CD4-positive, alpha-beta T cell treated with Interleukin-17A for 4 hours (primary cell): ENCODE results near the gene LMAN1L.

Experiments
- DNase-seq: peaks from one replicate; pipeline ENCODE4 v3.0.0-alpha.2; 2020; ENCODE audit warnings: mixed read lengths

Gene LMAN1L

DNA sequence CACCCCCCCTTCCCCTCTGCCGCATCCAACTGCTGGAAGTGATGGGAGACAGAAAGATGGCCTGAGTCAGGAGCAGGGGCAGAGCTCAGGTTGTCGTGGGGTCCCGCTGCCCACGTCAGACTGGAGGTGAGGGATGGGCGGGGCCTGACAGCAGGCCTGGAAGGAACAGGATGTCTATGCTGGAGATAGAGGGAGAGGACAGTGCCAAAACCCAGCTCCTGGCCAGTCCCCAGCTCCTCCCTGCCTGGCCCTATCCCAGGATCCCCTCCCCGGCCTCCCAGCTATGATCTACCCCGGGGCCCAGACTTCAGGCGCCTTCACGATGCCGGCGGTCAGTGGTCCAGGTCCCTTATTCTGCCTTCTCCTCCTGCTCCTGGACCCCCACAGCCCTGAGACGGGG lies at the start of gene LMAN1L:
LMAN1L (plus strand) TSS at position 303 of the 400 bp plus-strand sequence; CDS start at position 323, 20 bp downstream.
- DNase-seq: no peak

- no peak for DNase-seq
Measured at GRCh38 chr15:74763416-74763815, 49.2 kb upstream of the LMAN1L start.

- DNase-seq: no peak
Measured at GRCh38 chr15:74767167-74768098, 45.2 kb upstream of the LMAN1L start.

DNA sequence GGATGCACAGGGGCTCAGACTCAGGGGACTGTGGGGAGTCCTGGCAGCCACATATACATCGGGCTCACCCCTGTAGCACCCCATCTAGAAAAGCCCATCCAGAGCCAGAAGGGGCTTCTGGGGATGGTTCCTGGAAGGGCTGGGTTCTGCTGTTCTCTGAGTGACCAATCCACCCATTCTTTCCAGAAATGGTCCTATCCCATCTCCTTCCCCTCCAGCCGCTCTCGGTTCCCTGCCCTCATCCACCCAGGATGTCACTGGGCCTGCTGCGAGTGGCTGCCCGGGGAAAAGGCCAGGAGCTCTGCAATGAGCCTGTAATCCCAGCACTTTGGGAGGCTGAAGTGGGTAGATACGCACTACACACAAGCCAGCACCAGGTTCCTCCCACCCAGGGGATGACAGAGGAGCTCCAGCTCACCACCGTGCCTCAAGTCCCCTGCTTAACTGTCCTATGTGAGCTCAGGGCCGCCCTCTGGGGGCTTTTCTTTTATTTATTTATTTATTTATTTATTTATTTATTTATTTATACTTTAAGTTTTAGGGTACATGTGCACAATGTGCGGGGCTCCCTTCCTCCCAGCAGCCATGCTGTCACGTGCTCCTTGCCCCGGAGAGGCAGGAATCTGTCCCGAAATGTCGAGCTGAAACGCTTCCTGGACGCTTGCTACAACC lies 44.4 kb upstream of the LMAN1L start:
- DNase-seq: no peak

GRCh38 chr15:74768771-74769342 lies 43.8 kb upstream of the LMAN1L start:
- DNase-seq: peak; percentile 77

DNA sequence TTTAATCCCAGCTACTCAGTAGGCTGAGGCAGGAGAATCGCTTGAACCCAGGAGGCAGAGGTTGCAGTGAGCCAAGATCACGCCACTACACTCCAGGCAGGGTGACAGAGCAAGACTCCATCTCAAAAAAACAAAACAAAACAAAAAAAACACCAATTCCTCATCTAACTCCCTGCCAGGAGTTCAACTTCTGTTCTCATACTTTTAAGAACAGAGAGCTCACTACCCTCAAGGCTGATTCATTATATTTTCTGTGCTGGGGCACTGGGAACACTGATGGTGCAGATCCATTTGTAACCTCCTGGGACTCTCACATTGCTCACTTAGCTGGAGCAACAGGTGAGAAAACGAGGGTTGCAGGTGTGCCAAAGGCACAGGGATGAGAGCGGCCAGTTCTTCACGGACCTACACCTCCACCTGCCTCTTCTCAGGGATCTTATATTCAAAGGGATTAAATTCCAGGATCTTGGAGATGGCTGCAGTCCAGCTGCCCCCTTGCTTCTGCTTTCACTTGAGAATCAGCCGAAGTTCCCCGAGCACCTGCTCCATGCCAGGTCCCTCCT lies 43.1 kb upstream of the LMAN1L start:
- DNase-seq: no peak

DNA sequence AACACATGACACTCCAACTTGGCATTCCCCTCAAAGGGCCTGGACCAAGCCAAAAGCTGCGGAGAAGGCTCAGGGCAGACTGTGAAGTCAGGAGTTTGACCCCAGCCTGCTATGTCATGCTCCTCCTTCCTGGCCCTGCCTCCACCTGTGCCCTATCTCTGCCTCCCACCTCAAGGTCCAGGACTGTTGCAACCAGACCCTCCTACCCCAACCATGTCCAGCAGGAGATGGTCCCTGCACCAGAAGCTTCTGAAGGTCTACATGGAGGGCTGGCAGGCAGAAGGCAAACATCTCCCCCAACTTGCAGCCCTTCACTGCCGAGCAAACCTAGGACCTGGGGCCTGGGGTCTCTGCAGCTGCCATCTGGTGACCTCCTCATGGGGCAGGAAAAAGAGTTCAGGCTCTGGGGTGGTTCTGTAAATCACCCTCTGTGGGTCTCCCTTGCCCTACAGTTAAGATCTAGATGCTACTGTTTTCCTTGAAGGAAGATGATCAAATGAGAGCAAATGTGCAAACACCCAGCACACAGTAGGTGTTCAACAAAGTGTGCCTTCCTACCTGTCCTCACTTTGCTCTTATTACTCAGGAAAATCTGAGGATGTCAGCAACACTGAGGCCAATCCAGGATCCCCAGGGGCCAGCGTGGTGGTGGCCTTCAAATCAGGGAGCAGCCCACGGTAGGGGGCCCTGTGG lies 42.3 kb upstream of the LMAN1L start:
- no peak for DNase-seq

DNA sequence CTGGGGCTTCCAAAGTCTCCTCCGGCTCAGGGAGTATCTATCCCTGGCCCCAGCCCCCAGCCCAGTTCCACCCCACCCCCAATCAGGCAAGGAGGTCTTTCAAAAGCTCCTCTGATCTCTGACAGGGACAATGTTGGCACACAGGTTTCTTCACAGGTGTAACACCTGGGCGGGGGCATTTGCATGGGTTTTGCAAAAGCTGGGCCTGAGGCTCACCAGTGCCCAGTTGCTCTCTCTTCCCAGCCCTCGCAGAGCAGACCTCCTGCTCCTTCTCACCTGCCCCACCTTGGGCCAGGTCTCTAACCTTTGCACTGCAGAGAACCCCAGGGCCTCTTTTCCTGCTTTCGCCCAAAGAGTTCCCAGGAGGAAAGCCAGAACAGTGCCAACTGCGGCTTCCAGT lies 39.3 kb upstream of the LMAN1L start:
- DNase-seq: no peak

- no peak for DNase-seq
Measured at GRCh38 chr15:74773731-74774252, 38.8 kb upstream of the LMAN1L start.

- no peak for DNase-seq
Measured at GRCh38 chr15:74775132-74775562, 37.5 kb upstream of the LMAN1L start.

GRCh38 chr15:74775894-74776293 lies 36.7 kb upstream of the LMAN1L start:
- no peak for DNase-seq

DNA sequence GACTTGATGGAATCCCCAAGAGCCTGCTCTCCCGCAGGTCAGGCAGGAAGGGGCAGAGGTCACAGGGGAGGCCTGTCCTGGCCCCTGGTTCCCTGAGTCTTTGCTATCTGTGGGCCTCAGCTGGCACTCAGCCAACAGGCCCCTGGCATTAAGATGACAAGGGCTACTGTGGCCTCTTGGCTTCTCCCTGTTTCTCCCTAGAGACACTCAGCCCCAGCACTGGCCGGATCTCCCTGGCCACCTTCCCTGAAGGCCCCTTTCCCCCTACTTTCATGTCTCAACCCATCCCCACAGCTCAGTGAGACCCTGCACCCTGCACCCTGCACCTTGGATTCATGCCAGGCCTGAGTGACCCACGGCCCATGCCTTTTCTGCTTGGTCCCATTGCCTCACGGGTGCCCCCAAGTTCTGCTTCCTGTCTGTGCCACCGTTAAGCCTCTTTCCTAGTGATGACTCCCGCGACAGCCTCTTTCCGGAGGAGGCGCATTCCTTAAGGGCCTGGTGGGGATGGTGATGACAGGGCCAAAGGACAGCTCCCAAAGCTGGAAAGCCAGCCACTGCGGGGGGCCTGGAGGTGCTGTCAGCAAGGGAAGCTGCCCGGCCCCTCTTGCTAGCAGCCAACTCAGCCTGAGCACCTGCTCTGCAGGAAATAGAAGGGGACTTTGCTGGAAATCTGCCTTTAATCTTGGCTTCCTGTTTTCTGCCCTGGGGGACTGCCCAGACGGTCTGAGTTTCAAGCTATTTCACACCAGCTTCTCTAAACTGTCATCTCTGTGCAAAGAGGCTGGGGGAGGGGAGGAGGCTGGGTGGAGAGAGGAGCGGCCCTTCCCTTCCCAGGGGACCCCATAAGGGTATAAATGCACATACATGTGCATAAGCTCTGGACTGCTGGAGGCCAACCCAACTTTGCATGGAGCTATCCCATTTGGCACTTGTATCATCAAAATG lies 35.5 kb upstream of the LMAN1L start:
- peak; percentile 72 for DNase-seq

DNA sequence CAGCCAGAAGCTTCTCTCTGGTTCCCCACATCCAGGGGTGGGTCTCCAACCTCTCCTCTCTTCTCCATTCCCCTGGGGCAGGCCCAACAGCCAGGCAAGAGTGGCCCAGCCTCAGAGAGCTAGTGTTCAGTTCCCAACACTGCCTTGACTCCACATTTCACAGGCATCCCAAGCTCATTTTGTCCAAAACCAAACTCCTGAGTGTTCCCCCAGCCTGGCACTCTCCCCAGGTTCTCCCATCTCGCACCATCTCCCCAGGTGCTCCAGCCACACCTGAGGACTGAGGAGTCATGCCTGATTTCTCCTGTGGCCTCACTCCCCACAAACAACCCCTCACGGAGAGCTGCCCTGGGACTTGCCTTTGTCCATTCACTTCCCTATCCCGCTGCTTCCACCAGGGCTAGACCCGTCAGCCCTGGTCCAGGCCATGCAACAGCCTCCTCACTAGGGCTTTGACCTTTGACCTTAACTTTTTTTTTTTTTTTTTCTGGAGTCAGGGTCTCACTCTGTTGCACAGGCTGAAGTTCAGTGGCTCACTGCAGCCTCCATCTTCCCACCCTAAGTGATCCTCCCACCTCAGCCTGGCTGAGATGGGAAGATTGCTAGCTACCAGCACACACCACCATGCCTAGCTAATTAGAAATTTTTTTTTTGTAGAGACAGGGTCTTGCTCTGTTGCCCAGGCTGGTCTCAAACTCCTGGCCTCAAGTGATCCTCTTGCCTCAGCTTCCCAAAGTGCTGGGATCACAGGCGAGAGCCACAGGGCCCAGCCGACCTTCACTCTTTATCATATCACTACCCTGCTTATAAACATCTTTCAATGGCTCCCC lies 34.7 kb upstream of the LMAN1L start:
- no peak for DNase-seq

- DNase-seq: no peak
Measured at GRCh38 chr15:74778599-74778970, 34.0 kb upstream of the LMAN1L start.

GRCh38 chr15:74779162-74779648 lies 33.4 kb upstream of the LMAN1L start:
- no peak for DNase-seq

- peak; percentile 69 for DNase-seq
Measured at GRCh38 chr15:74780523-74781430, 31.9 kb upstream of the LMAN1L start.

DNA sequence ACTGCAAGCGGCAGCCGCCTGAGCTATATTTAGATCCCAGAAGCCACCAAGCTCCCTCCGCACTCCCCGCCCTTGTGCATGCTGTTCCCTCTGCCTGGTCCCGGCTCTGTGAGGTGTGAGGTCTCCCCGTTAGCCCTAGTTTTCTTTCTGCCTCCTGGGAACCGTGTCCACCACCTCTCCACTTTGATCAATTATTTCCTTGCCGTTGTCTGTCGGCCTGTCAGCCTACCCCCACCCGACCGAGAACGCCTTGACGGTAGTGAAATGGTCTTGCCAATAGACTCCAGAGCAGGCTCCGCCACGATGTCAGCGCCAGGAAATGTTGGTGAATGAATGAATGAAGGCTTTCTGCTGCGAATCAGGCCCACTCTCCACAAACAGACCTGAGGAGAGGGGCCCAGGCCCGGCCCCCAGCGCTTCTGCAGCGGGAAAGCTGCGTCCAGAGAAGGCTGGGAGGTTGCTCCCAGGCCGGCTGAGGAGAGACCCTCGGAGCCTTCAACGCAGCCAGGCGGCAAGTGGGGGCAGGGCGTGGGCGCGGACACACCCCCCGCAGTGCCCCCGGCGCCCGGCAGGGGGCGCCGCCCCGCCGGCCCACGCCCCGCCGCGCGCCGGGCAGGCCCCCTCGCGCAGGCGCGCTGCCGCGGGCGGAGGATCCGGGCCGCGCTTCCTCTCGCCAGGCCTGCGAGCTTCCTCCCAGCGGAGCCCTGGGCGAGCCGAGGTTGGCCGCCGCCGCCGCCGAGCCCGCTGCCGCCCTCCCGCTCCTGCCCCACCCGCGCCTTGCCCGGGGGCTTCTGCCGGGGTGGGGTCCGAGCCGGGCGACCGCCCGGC lies 31.0 kb upstream of the LMAN1L start, which contains the start of gene CSK:
CSK (plus strand) TSS at position 650 of the 828 bp plus-strand sequence. CDS start 16,218 bp downstream, outside the sequence.
- peak; percentile 86 for DNase-seq
